Liver (tissue), 9 donors: Measurements from ENCODE around the gene BAZ2B. TPM values are rescaled to one million over a fixed set of nuclear protein-coding genes. Genes with fewer than 3 reads are reported as not detected.

ENCODE experiments used
- DNase-seq: peaks from one replicate; pipeline ENCODE4 v3.0.0-alpha.2; 2017; ENCODE audit warnings: low spot score
- H3K27ac ChIP-seq, 2 donors: one replicate each; pipeline ENCODE4 v1.7.0; 2013; ENCODE audit warnings: inconsistent platforms in 2 of 2, low read length in 2 of 2, control low read depth in 1 of 2, low read depth in 1 of 2, mild to moderate bottlenecking in 1 of 2
- H3K27me3 ChIP-seq, 4 donors: one replicate each; pipeline versions ENCODE4 v1.6.1 to v1.7.0; 2013; ENCODE audit warnings: low read length in 3 of 4, inconsistent platforms in 1 of 4, mild to moderate bottlenecking in 1 of 4, moderate library complexity in 1 of 4; ENCODE audit not compliant: control insufficient read depth in 4 of 4, insufficient read depth in 4 of 4
- H3K36me3 ChIP-seq, 4 donors: one replicate each; pipeline versions ENCODE4 v1.6.1 to v1.7.0; 2013; ENCODE audit warnings: low read length in 3 of 4, mild to moderate bottlenecking in 3 of 4, low read depth in 1 of 4, moderate library complexity in 1 of 4; ENCODE audit not compliant: control insufficient read depth in 4 of 4, insufficient read depth in 3 of 4
- H3K4me1 ChIP-seq, 4 donors: one replicate each; pipeline versions ENCODE4 v1.6.1 to v1.7.0; 2013; ENCODE audit warnings: low read length in 3 of 4, mild to moderate bottlenecking in 3 of 4, moderate library complexity in 1 of 4; ENCODE audit not compliant: control insufficient read depth in 4 of 4, insufficient read depth in 4 of 4
- H3K4me3 ChIP-seq, 3 donors: one replicate each; pipeline versions ENCODE4 v1.6.1 to v1.7.0; 2013; ENCODE audit warnings: low read length in 3 of 3, control low read depth in 1 of 3, low read depth in 1 of 3, mild to moderate bottlenecking in 1 of 3
- H3K9ac ChIP-seq, 2 donors: one replicate each; pipeline ENCODE4 v1.7.0; 2013; ENCODE audit warnings: low read length in 2 of 2, mild to moderate bottlenecking in 2 of 2, moderate library complexity in 2 of 2, control low read depth in 1 of 2, low read depth in 1 of 2
- H3K9me3 ChIP-seq, 4 donors: one replicate each; pipeline versions ENCODE4 v1.6.1 to v1.7.0; 2013; ENCODE audit warnings: low read length in 3 of 4; ENCODE audit not compliant: control insufficient read depth in 4 of 4
- FOXA1 ChIP-seq: IDR thresholded peaks from 2 replicates; pipeline ENCODE4 v1.6.1; 2016; ENCODE audit warnings: antibody characterized with exemption
- FOXA2 ChIP-seq: IDR thresholded peaks from 2 replicates; pipeline ENCODE4 v1.6.1; 2016; ENCODE audit warnings: antibody characterized with exemption
- HNF4A ChIP-seq, 2 donors: conservative IDR thresholded peaks; 2 replicates each; pipeline ENCODE4 v1.6.1; 2016; ENCODE audit warnings: antibody characterized with exemption in 2 of 2, mild to moderate bottlenecking in 2 of 2
- HNF4G ChIP-seq: IDR thresholded peaks from 2 replicates; pipeline ENCODE4 v1.6.1; 2016; ENCODE audit warnings: antibody characterized with exemption
- JUND ChIP-seq, 2 donors: IDR thresholded peaks; 2 replicates each; pipeline ENCODE4 v1.6.1; 2016; ENCODE audit warnings: antibody characterized with exemption in 2 of 2
- MAX ChIP-seq: IDR thresholded peaks from 2 replicates; pipeline ENCODE4 v1.6.1; 2016; ENCODE audit warnings: antibody characterized with exemption
- NR2F2 ChIP-seq: IDR thresholded peaks from 2 replicates; pipeline ENCODE4 v1.6.1; 2016; ENCODE audit warnings: antibody characterized with exemption
- RAD21 ChIP-seq, 2 donors: IDR thresholded peaks; 2 replicates each; pipeline ENCODE4 v1.6.1; 2016; ENCODE audit warnings: antibody characterized with exemption in 2 of 2, mild to moderate bottlenecking in 2 of 2
- RXRA ChIP-seq, 2 donors: IDR thresholded peaks; 2 replicates each; pipeline ENCODE4 v1.6.1; 2017 to 2018; ENCODE audit warnings: antibody characterized with exemption in 2 of 2, mild to moderate bottlenecking in 1 of 2
- SP1 ChIP-seq: IDR thresholded peaks from 2 replicates; pipeline ENCODE4 v1.6.1; 2018; ENCODE audit warnings: antibody characterized with exemption, mild to moderate bottlenecking
- TAF1 ChIP-seq: conservative IDR thresholded peaks from 2 replicates; pipeline ENCODE4 v1.6.1; 2016; ENCODE audit warnings: antibody characterized with exemption, mild to moderate bottlenecking
- YY1 ChIP-seq: IDR thresholded peaks from 2 replicates; pipeline ENCODE4 v1.6.1; 2016; ENCODE audit warnings: antibody characterized with exemption, mild to moderate bottlenecking
- ZBTB33 ChIP-seq: IDR thresholded peaks from 2 replicates; pipeline ENCODE4 v1.6.1; 2016; ENCODE audit warnings: antibody characterized with exemption
- WGBS: extraction: QIAGEN DNeasy Blood & Tissue Kit; methylation state at CpG from one replicate; pipeline ENCODE4 v1.1.7; 2013; 5-methylcytosine and 5-hydroxymethylcytosine counted together
- polyA plus RNA-seq, 2 donors: library from polyadenylated mRNA; stranded (reverse) in 1 of 2; unstranded in 1 of 2; fragments of 200-250 nt in 1 of 2; fragments of >200 nt in 1 of 2; fragmentation: Nextera tagmentation in 1 of 2; extraction: Ambion mirVana in 1 of 2; gene quantifications; one replicate each; pipeline versions ENCODE4 v1.2.1 to v1.2.3, GENCODE V29; 2013 to 2015
- total RNA-seq, 2 donors: library from RNA; depleted of rRNA; stranded (reverse); fragments of >200 nt; gene quantifications; one replicate each; pipeline ENCODE4 v1.2.3, GENCODE V29; 2014
- TF ChIP-seq, protein P1 (sequence below): fragments of 150-350 bp; IDR thresholded peaks from 2 replicates; pipeline ENCODE4 v1.5.1; 2017; ENCODE audit warnings: improper control_type of control experiment, low read depth, low read length; ENCODE audit not compliant: missing input control
- donor health status: healthy.
- donor health status: healthy.
- donor health status: healthy.
- donor health status: healthy.
- donor health status: healthy.

BAZ2B gene
- total and polyA plus RNA-seq, 4 donors = 6.7 to 61.0 (median 24.9) TPM

- no peak for TF ChIP-seq FOXA1
- TF ChIP-seq SP1 = no peak
- peak in 1 of 2 donors; percentile 22 for TF ChIP-seq RAD21 (IDR thresholded peaks at IDR 0.05)
- no peak for TF ChIP-seq NR2F2
- no peak for TF ChIP-seq MAX
- TF ChIP-seq TAF1 = no peak
- TF ChIP-seq, protein P1, sequence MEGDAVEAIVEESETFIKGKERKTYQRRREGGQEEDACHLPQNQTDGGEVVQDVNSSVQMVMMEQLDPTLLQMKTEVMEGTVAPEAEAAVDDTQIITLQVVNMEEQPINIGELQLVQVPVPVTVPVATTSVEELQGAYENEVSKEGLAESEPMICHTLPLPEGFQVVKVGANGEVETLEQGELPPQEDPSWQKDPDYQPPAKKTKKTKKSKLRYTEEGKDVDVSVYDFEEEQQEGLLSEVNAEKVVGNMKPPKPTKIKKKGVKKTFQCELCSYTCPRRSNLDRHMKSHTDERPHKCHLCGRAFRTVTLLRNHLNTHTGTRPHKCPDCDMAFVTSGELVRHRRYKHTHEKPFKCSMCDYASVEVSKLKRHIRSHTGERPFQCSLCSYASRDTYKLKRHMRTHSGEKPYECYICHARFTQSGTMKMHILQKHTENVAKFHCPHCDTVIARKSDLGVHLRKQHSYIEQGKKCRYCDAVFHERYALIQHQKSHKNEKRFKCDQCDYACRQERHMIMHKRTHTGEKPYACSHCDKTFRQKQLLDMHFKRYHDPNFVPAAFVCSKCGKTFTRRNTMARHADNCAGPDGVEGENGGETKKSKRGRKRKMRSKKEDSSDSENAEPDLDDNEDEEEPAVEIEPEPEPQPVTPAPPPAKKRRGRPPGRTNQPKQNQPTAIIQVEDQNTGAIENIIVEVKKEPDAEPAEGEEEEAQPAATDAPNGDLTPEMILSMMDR = no peak
- TF ChIP-seq FOXA2 = peak; percentile 1
- TF ChIP-seq HNF4A (conservative IDR thresholded peaks at IDR 0.05) = peak in 1 of 2 donors; percentile 33
- TF ChIP-seq YY1 = no peak
- TF ChIP-seq HNF4G = no peak
- TF ChIP-seq ZBTB33 = no peak
- Histone ChIP-seq H3K4me1 (peaks cover 2 to 21% (median 11%) of the 10 kb centered on the region in 4 donors), H3K27ac (peak overlapping the region; percentile 18 to 40), H3K36me3 (peaks cover 0 to 4% (median 0%) of the 10 kb centered on the region in 4 donors), H3K9ac (peak overlapping the region in 1 of 2 donors; percentile 54), H3K9me3 (no peaks in the 10 kb centered on the region), H3K27me3 (no peaks in the 10 kb centered on the region), H3K4me3 (peak overlapping the region in 1 of 3 donors; percentile 23)
- no peak for DNase-seq
- 20% methylated on average over 5 of the region's 5 CpGs for WGBS
Observed at GRCh38 chr2:159399716-159400415, 216.5 kb downstream of the BAZ2B start.

DNA sequence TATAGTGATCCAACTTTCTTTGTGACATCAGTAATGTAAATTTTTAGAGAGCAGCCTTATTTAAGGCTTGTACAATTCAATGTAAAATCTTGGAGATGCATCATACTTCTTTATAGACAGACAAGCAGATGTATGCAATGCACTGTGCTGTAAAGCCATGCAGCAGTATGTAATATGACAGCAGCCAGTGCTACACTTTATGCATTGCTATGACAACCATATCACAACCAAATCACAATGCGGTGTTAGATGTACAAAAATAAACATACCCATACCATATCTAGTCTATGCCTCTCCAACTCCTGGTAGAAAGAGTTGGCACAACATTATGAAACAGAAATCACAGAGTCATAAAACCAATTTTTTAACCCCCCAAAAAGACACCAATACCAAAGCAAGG is 219.5 kb downstream of the BAZ2B start:
- no peaks in the 10 kb centered on the region for H3K9me3 ChIP-seq
- no peak overlapping the region for H3K9ac ChIP-seq
- H3K4me1 ChIP-seq = peaks cover 1 to 11% (median 5%) of the 10 kb centered on the region in 4 donors
- TF ChIP-seq YY1 (no peak), FOXA2 (no peak), RXRA (IDR thresholded peaks at IDR 0.05) (no peak), JUND (IDR thresholded peaks at IDR 0.05) (no peak), SP1 (no peak)
- TF ChIP-seq, protein P1 = no peak
- DNase-seq = no peak
- no peaks in the 10 kb centered on the region for H3K27me3 ChIP-seq
- H3K27ac ChIP-seq = no peak overlapping the region
- H3K36me3 ChIP-seq = peaks cover 0 to 16% (median 3%) of the 10 kb centered on the region in 4 donors
- H3K4me3 ChIP-seq = no peak overlapping the region
- 96% methylated on average over 1 of the region's 1 CpG for WGBS
